ENCODE data around the gene PIK3C3.

GRCh38 chr18:41999751-42000150 is 44.7 kb downstream of the PIK3C3 start:
- TF ChIP-seq POLR2A (IDR thresholded peaks at IDR 0.05; ENCODE audit: low read length): no peak
- TF ChIP-seq GATA1 (IDR thresholded peaks at IDR 0.05; ENCODE audit: low read depth, low read length): no peak

All from erythroblast (primary cell).